ENCODE data around the gene SLC29A3. TPM values are rescaled to one million over a fixed set of nuclear protein-coding genes. Genes with fewer than 3 reads are reported as not detected.

Gene SLC29A3
- total and polyA plus RNA-seq, 2 donors (not counting 1 experiment from before 2014, with no cell fraction given): 0.90 to 2.3 TPM

DNA sequence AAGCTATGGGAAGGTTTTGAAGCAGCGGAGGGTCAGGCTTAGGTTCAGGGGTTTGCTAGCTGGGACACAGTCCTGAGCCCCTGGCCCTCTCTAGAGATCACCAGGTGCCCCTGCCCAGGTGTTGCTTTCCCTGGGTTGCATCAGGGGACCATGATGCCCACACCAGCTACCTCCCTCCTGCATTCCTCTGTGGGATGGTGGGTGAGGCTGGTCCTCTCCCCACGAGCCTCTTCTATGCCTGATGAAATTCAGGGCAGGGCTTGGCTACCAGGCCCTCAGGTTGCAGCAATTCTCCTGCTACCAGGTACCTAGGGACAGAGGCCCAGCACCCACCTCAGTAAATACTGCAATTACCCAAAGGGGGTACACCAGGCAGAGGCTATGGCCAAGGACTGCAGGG lies 10.8 kb upstream of the SLC29A3 start:
- Histone ChIP-seq H3K36me3 (ENCODE audit: control insufficient read depth, insufficient read depth, low read length) (no peaks in the 10 kb centered on the region), H3K4me1 (ENCODE audit: control insufficient read depth, extremely low read depth, insufficient read depth, low read length) (no peaks in the 10 kb centered on the region), H3K27ac (ENCODE audit: insufficient read depth, low read length) (no peak overlapping the region), H3K4me3 (replicated peaks in 1 of 4; ENCODE audit: control extremely low read depth in 1 of 4, insufficient read depth in 1 of 4, low read depth in 3 of 4, low read length in 4 of 4) (no peak overlapping the region), H3K9me3 (ENCODE audit: control insufficient read depth, insufficient read depth, low read depth, low read length) (no peaks in the 10 kb centered on the region), H3K4me2 (ENCODE audit: extremely low read depth, insufficient read depth, low read length) (no peak overlapping the region), H3K9ac (ENCODE audit: insufficient read depth, low read length) (no peak overlapping the region), H3K79me2 (ENCODE audit: control insufficient read depth, insufficient read depth, low read length) (no peaks in the 10 kb centered on the region), H4K20me1 (ENCODE audit: control insufficient read depth, extremely low read depth, insufficient read depth, low read length) (no peaks in the 10 kb centered on the region), H2AFZ (ENCODE audit: low read length) (no peak overlapping the region), H3K27me3 (ENCODE audit: control insufficient read depth, insufficient read depth, low read length) (no peaks in the 10 kb centered on the region)
- DNase-seq (ENCODE audit: low read depth in 2 of 2): no peak
- TF ChIP-seq EZH2 (IDR thresholded peaks at IDR 0.05; ENCODE audit: low read length, missing control alignments): no peak
- TF ChIP-seq, protein P1, sequence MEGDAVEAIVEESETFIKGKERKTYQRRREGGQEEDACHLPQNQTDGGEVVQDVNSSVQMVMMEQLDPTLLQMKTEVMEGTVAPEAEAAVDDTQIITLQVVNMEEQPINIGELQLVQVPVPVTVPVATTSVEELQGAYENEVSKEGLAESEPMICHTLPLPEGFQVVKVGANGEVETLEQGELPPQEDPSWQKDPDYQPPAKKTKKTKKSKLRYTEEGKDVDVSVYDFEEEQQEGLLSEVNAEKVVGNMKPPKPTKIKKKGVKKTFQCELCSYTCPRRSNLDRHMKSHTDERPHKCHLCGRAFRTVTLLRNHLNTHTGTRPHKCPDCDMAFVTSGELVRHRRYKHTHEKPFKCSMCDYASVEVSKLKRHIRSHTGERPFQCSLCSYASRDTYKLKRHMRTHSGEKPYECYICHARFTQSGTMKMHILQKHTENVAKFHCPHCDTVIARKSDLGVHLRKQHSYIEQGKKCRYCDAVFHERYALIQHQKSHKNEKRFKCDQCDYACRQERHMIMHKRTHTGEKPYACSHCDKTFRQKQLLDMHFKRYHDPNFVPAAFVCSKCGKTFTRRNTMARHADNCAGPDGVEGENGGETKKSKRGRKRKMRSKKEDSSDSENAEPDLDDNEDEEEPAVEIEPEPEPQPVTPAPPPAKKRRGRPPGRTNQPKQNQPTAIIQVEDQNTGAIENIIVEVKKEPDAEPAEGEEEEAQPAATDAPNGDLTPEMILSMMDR (conservative IDR thresholded peaks at IDR 0.05 in 1 of 2, IDR thresholded peaks at IDR 0.05 in 1 of 2; ENCODE audit: low read depth in 1 of 2, low read length in 2 of 2): no peak

DNA sequence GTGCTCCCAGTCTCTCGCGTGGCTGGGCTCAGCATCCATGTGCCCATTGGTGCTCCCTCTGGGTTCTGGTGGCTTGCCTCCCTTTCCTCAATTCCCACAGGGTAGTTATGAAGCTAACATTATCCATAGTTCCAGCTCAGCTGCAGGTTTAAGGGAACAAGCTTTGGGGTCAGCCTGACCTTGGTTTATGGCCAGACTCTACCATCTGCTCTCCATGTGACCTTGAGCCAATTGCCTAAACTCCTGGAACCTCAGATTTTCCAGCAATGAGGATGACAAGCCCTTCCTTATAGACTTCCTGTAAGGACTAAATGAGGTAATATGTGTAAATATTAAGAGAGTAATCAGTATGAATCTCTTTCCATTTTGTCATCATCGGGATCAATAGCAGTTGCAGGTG lies 10.1 kb upstream of the SLC29A3 start:
- H3K79me2 ChIP-seq (ENCODE audit: control insufficient read depth, insufficient read depth, low read length): no peaks in the 10 kb centered on the region
- no peak for DNase-seq (ENCODE audit: low read depth in 2 of 2)
- no peak overlapping the region for H2AFZ ChIP-seq (ENCODE audit: low read length)
- no peaks in the 10 kb centered on the region for H3K36me3 ChIP-seq (ENCODE audit: control insufficient read depth, insufficient read depth, low read length)
- H3K4me1 ChIP-seq (ENCODE audit: control insufficient read depth, extremely low read depth, insufficient read depth, low read length): no peaks in the 10 kb centered on the region
- no peak overlapping the region for H3K9ac ChIP-seq (ENCODE audit: insufficient read depth, low read length)
- H4K20me1 ChIP-seq (ENCODE audit: control insufficient read depth, extremely low read depth, insufficient read depth, low read length): no peaks in the 10 kb centered on the region
- TF ChIP-seq EZH2 (IDR thresholded peaks at IDR 0.05; ENCODE audit: low read length, missing control alignments): no peak
- TF ChIP-seq, protein P1 (conservative IDR thresholded peaks at IDR 0.05 in 1 of 2, IDR thresholded peaks at IDR 0.05 in 1 of 2; ENCODE audit: low read depth in 1 of 2, low read length in 2 of 2): no peak
- no peaks in the 10 kb centered on the region for H3K27me3 ChIP-seq (ENCODE audit: control insufficient read depth, insufficient read depth, low read length)
- no peak overlapping the region for H3K4me2 ChIP-seq (ENCODE audit: extremely low read depth, insufficient read depth, low read length)
- H3K9me3 ChIP-seq (ENCODE audit: control insufficient read depth, insufficient read depth, low read depth, low read length): no peaks in the 10 kb centered on the region
- H3K4me3 ChIP-seq (replicated peaks in 1 of 4; ENCODE audit: control extremely low read depth in 1 of 4, insufficient read depth in 1 of 4, low read depth in 3 of 4, low read length in 4 of 4): no peak overlapping the region
- H3K27ac ChIP-seq (ENCODE audit: insufficient read depth, low read length): no peak overlapping the region

DNA sequence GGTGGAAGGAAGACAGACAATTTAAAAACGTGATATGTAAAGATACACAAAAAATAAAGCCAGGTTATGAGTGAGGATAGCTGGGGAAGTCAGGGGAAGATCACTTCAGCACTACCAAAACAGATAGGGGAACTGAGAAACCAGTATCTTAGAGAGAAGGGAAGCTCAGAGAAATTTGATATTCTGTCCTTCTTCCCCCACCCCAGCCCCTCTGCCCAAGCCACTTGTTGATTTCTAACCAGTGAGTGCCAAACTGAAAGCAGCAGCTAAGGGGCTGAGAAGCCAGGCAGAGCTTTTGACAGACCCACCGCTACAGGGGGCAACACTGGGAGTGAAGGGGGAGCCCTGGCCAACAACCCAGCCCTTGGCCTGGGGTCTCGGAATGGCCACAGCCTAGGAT lies 9.1 kb upstream of the SLC29A3 start:
- Histone ChIP-seq H3K4me1 (ENCODE audit: control insufficient read depth, extremely low read depth, insufficient read depth, low read length) (no peaks in the 10 kb centered on the region), H3K27me3 (ENCODE audit: control insufficient read depth, insufficient read depth, low read length) (no peaks in the 10 kb centered on the region), H4K20me1 (ENCODE audit: control insufficient read depth, extremely low read depth, insufficient read depth, low read length) (no peaks in the 10 kb centered on the region), H3K9me3 (ENCODE audit: control insufficient read depth, insufficient read depth, low read depth, low read length) (no peaks in the 10 kb centered on the region), H3K79me2 (ENCODE audit: control insufficient read depth, insufficient read depth, low read length) (no peaks in the 10 kb centered on the region), H3K4me3 (replicated peaks in 1 of 4; ENCODE audit: control extremely low read depth in 1 of 4, insufficient read depth in 1 of 4, low read depth in 3 of 4, low read length in 4 of 4) (no peak overlapping the region), H3K4me2 (ENCODE audit: extremely low read depth, insufficient read depth, low read length) (no peak overlapping the region), H3K27ac (ENCODE audit: insufficient read depth, low read length) (no peak overlapping the region), H3K36me3 (ENCODE audit: control insufficient read depth, insufficient read depth, low read length) (no peaks in the 10 kb centered on the region), H2AFZ (ENCODE audit: low read length) (no peak overlapping the region), H3K9ac (ENCODE audit: insufficient read depth, low read length) (no peak overlapping the region)
- TF ChIP-seq, protein P1 (conservative IDR thresholded peaks at IDR 0.05 in 1 of 2, IDR thresholded peaks at IDR 0.05 in 1 of 2; ENCODE audit: low read depth in 1 of 2, low read length in 2 of 2): no peak
- TF ChIP-seq EZH2 (IDR thresholded peaks at IDR 0.05; ENCODE audit: low read length, missing control alignments): no peak
- DNase-seq (ENCODE audit: low read depth in 2 of 2): no peak
